SK-N-SH treated with all-trans-retinoic acid at 6 μM for 48 hours (cell line): ENCODE data around the gene MALRD1.

ENCODE experiments used
- ATAC-seq: fragments of 200-7000 bp; cut with Tn5 transposase; 3 replicates; pipeline ENCODE4 v1.9.1; 2020; ENCODE audit warnings: mild to moderate bottlenecking, moderate library complexity
- ARNTL ChIP-seq: fragments of 450-650 bp; formaldehyde crosslinking; IDR thresholded peaks from 2 replicates; pipeline ENCODE4 v1.5.0; 2020; ENCODE audit warnings: low read depth, mild to moderate bottlenecking, moderate library complexity, borderline replicate concordance
- BACH2 ChIP-seq: fragments of 250-450 bp; sonication (Bioruptor Pico); IDR thresholded peaks from 2 replicates; pipeline ENCODE4 v1.9.0; 2021; ENCODE audit warnings: mild to moderate bottlenecking, borderline replicate concordance
- CREB5 ChIP-seq: fragments of 250-450 bp; sonication (Bioruptor Pico); IDR thresholded peaks from 2 replicates; pipeline ENCODE4 v1.5.1; 2020; ENCODE audit warnings: low read depth, mild to moderate bottlenecking, moderate library complexity
- CSDC2 ChIP-seq: fragments of 250-450 bp; sonication (Bioruptor Pico); IDR thresholded peaks from 2 replicates; pipeline ENCODE4 v1.5.0; 2020; ENCODE audit warnings: mild to moderate bottlenecking, moderate library complexity
- CSRNP3 ChIP-seq: fragments of 250-450 bp; sonication (Bioruptor Pico); IDR thresholded peaks from 2 replicates; pipeline ENCODE4 v1.5.1; 2021; ENCODE audit warnings: mild to moderate bottlenecking, moderate library complexity
- ESRRG ChIP-seq: fragments of 250-450 bp; sonication (Bioruptor Pico); IDR thresholded peaks from 2 replicates; pipeline ENCODE4 v1.6.1; 2021; ENCODE audit warnings: mild to moderate bottlenecking
- GLIS3 ChIP-seq: fragments of 250-450 bp; sonication (Bioruptor Pico); IDR thresholded peaks from 2 replicates; pipeline ENCODE4 v1.5.0; 2020; ENCODE audit warnings: mild to moderate bottlenecking, moderate library complexity
- ISL1 ChIP-seq: fragments of 250-450 bp; sonication (Bioruptor Pico); IDR thresholded peaks from 2 replicates; pipeline ENCODE4 v2.1.2; 2022; ENCODE audit warnings: mild to moderate bottlenecking, moderate library complexity
- OSR1 ChIP-seq: fragments of 250-450 bp; sonication (Bioruptor Pico); IDR thresholded peaks from 2 replicates; pipeline ENCODE4 v1.8.0; 2022; ENCODE audit warnings: moderate library complexity, mild to moderate bottlenecking, inconsistent platforms
- PATZ1 ChIP-seq: fragments of 250-450 bp; sonication (Bioruptor Pico); IDR thresholded peaks from 2 replicates; pipeline ENCODE4 v1.8.0; 2020; ENCODE audit warnings: mild to moderate bottlenecking, moderate library complexity, borderline replicate concordance
- PPARA ChIP-seq: fragments of 250-450 bp; sonication (Bioruptor Pico); IDR thresholded peaks from 2 replicates; pipeline ENCODE4 v1.5.0; 2020; ENCODE audit warnings: mild to moderate bottlenecking, borderline replicate concordance
- RARB ChIP-seq: fragments of 250-450 bp; sonication (Bioruptor Pico); IDR thresholded peaks from 2 replicates; pipeline ENCODE4 v1.8.0; 2021; ENCODE audit warnings: mild to moderate bottlenecking, moderate library complexity
- SNAI2 ChIP-seq: fragments of 250-450 bp; sonication (Bioruptor Pico); IDR thresholded peaks from 2 replicates; pipeline ENCODE4 v1.5.0; 2020; ENCODE audit warnings: mild to moderate bottlenecking, moderate library complexity
- TCF4 ChIP-seq: fragments of 250-450 bp; sonication (Bioruptor Pico); IDR thresholded peaks from 2 replicates; pipeline ENCODE4 v1.8.0; 2021; ENCODE audit warnings: mild to moderate bottlenecking, moderate library complexity, borderline replicate concordance
- TOX ChIP-seq: fragments of 250-450 bp; sonication (Bioruptor Pico); IDR thresholded peaks from 2 replicates; pipeline ENCODE4 v1.8.0; 2021; ENCODE audit warnings: mild to moderate bottlenecking, moderate library complexity, borderline replicate concordance
- TSHZ2 ChIP-seq: fragments of 250-450 bp; sonication (Bioruptor Pico); IDR thresholded peaks from 2 replicates; pipeline ENCODE4 v1.5.0; 2020; ENCODE audit warnings: mild to moderate bottlenecking, moderate library complexity
- ZC3H10 ChIP-seq: fragments of 250-450 bp; sonication (Bioruptor Pico); IDR thresholded peaks from 2 replicates; pipeline ENCODE4 v1.5.1; 2021; ENCODE audit warnings: mild to moderate bottlenecking, moderate library complexity
- ZFP3 ChIP-seq: fragments of 250-450 bp; sonication (Bioruptor Pico); IDR thresholded peaks from 2 replicates; pipeline ENCODE4 v1.5.0; 2020; ENCODE audit warnings: mild to moderate bottlenecking, moderate library complexity
- ZFP30 ChIP-seq: fragments of 450-650 bp; formaldehyde crosslinking; IDR thresholded peaks from 2 replicates; pipeline ENCODE4 v1.5.0; 2022; ENCODE audit warnings: mild to moderate bottlenecking, moderate library complexity
- ZNF565 ChIP-seq: fragments of 450-650 bp; formaldehyde crosslinking; conservative IDR thresholded peaks from 2 replicates; pipeline ENCODE4 v1.5.0; 2020; ENCODE audit warnings: low read depth, mild to moderate bottlenecking, moderate library complexity
- ZNF70 ChIP-seq: fragments of 450-650 bp; formaldehyde crosslinking; IDR thresholded peaks from 2 replicates; pipeline ENCODE4 v1.5.0; 2020; ENCODE audit warnings: mild to moderate bottlenecking, moderate library complexity
- ZNF8 ChIP-seq: fragments of 450-650 bp; formaldehyde crosslinking; IDR thresholded peaks from 2 replicates; pipeline ENCODE4 v1.5.0; 2020; ENCODE audit warnings: mild to moderate bottlenecking, moderate library complexity

MALRD1 gene

DNA sequence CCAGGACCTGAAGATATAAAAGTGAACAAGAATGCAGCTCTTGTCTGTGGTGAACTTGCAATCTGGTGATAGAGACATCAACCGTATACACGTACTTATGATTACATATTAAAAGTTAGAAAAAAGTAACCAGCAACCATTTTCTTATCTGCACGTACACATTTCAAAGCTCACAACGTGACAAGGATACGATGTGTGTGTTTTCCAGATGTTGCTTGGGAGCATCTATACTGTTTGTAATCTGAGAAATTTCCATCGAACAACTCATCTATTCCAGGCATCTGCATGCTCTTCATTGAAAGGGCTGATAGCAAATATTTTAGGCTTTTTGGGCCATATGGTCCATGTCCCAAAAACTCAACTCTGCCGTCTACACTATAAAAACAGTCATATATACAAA lies 23.3 kb downstream of the MALRD1 start:
- TF ChIP-seq BACH2 = no peak
- no peak for TF ChIP-seq TOX (CRISPR knock-in tag)
- TF ChIP-seq ZFP3 (CRISPR knock-in tag) = no peak
- no peak for TF ChIP-seq PPARA (CRISPR knock-in tag)
- no peak for TF ChIP-seq RARB (CRISPR knock-in tag)
- TF ChIP-seq ZFP30 (CRISPR knock-in tag) = no peak
- no peak for TF ChIP-seq ZNF565
- TF ChIP-seq CREB5 (CRISPR knock-in tag) = no peak
- TF ChIP-seq TSHZ2 (CRISPR knock-in tag) = no peak
- no peak for TF ChIP-seq CSDC2 (CRISPR knock-in tag)
- no peak for ATAC-seq

DNA sequence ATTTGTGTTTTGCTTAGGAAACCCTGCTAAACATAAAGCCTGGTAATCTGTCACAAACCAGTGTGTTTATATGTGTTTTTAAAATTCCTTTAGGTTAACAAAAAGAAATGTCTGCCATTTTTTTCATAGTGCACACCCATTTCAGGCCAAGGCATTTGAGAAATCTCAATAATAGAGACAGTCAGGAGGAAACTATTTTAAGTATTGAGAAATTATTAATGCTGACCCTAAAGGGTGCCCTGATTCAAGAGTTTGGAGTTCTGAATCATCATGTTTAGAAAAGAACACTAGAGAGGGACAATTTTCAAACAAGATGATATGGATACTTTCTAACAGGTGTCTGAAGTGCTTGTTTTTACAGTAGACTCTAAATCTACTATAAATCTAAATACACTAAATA lies 28.7 kb downstream of the MALRD1 start:
- no peak for ATAC-seq
- TF ChIP-seq ZFP3 (CRISPR knock-in tag) = no peak
- TF ChIP-seq CSRNP3 = no peak
- TF ChIP-seq TCF4 (CRISPR knock-in tag) = no peak
- TF ChIP-seq ZNF8 (CRISPR knock-in tag) = no peak
- no peak for TF ChIP-seq ZC3H10
- TF ChIP-seq ISL1 (CRISPR knock-in tag) = no peak
- no peak for TF ChIP-seq BACH2
- no peak for TF ChIP-seq CSDC2 (CRISPR knock-in tag)
- TF ChIP-seq GLIS3 (CRISPR knock-in tag) = no peak
- no peak for TF ChIP-seq TOX (CRISPR knock-in tag)
- TF ChIP-seq SNAI2 (CRISPR knock-in tag) = no peak
- no peak for TF ChIP-seq ZFP30 (CRISPR knock-in tag)
- no peak for TF ChIP-seq ARNTL (CRISPR knock-in tag)
- no peak for TF ChIP-seq TSHZ2 (CRISPR knock-in tag)
- TF ChIP-seq PATZ1 (CRISPR knock-in tag) = no peak
- no peak for TF ChIP-seq ESRRG (CRISPR knock-in tag)
- TF ChIP-seq OSR1 (CRISPR knock-in tag) = no peak
- TF ChIP-seq, all 23 proteins: peak for 0

DNA sequence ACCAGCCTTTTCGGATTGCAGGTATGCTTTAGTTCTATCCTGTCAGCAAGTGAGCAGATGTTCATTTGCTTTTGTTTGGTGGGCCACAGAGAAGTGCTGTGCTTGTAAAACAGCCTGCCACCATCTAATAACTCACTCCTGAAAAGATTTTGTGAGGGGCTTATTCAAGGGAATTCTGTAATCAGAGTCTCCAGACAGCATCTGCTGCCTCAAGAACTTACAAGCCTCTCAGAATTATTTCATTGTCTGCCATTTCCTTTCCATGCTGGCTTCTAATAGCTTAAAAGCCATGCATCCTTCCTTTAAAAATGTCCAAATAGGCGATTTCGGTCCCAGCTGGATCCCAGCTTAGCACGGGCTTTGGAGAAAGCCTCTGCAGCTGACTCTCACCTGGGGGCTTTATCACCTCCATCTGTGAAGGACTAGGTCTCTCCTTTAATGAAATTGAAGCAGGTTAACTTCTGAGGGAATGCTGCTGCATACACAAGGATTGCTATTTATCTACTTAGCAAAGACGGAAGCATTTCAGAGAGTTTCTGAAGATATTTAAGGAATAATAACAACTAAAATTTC lies 48.0 kb downstream of the MALRD1 start:
- ATAC-seq = no peak
- TF ChIP-seq ISL1 (CRISPR knock-in tag) (no peak), ZNF8 (CRISPR knock-in tag) (no peak), OSR1 (CRISPR knock-in tag) (no peak), CREB5 (CRISPR knock-in tag) (no peak), ARNTL (CRISPR knock-in tag) (no peak), CSDC2 (CRISPR knock-in tag) (no peak), ZNF70 (CRISPR knock-in tag) (no peak), ZC3H10 (no peak), TSHZ2 (CRISPR knock-in tag) (no peak)
